Measurements from ENCODE around the gene SOD1. TPM values are rescaled to one million over a fixed set of nuclear protein-coding genes. Genes with fewer than 3 reads are reported as not detected.
"Not testable (repeated sequence)": the region's sequence is repeated elsewhere in the genome, so short reads cannot be mapped to it uniquely, and the experiment has no call there.

Gene SOD1
- total and polyA plus RNA-seq, 4 experiments from 2014 or later = 178 to 756 (median 397) TPM

GRCh38 chr21:31636874-31637273 lies 22.6 kb upstream of the SOD1 start:
- Histone ChIP-seq H3K27ac (ENCODE audit: low read depth, low read length) (no peak overlapping the region), H3K9me3 (ENCODE audit: control insufficient read depth in 1 of 2, low read length in 2 of 2) (no peaks in the 10 kb centered on the region), H3K36me3 (ENCODE audit: insufficient read depth, low read length) (no peaks in the 10 kb centered on the region), H3K4me3 (ENCODE audit: low read length in 2 of 2) (no peak overlapping the region), H3K4me1 (ENCODE audit: insufficient read depth, low read length) (no peaks in the 10 kb centered on the region), H3K27me3 (ENCODE audit: insufficient read depth, low read length) (no peaks in the 10 kb centered on the region)
- H3K27ac Mint-ChIP-seq = no peak overlapping the region
- peaks cover 0 to 9% of the 10 kb centered on the region in 2 donors for H3K36me3 Mint-ChIP-seq
- no peak for DNase-seq
- CTCF ChIA-PET (ENCODE audit: partially characterized antibody) = no interaction called here
- H3K4me3 Mint-ChIP-seq = no peak overlapping the region
- POLR2A ChIA-PET (ENCODE audit: partially characterized antibody) = no interaction called here
- no peaks in the 10 kb centered on the region for H3K4me1 Mint-ChIP-seq
- peaks cover 2% of the 10 kb centered on the region in 2 donors for H3K27me3 Mint-ChIP-seq
- intact Hi-C loops (cut with micrococcal nuclease) = no loop called here
- peaks cover 0 to 16% (median 9%) of the 10 kb centered on the region in 8 donors for H3K9me3 Mint-ChIP-seq

DNA sequence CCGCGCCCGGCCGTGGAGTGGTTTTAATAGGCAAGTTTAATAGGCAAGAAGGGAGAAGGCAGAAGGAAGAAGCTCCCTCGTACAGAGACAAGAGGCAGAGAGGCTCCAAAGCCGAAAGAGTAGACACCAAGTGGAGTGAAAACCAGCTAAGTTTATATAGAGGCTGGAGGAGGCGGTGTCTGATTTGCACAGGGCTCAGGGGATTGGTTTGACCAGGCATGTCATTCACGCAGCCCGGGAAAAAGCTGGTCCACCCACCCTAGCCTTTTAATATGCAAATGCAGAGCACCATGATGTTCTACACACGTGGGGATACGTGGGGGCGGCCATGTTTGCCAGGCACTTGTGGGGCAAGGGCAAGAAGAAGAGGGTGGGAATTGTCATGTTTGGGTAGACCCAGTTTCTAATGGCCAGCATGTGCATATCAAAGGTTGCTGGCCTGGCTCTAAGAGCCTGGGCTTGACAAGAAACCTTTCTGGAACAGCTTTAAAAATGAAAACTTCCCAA lies 18.0 kb upstream of the SOD1 start:
- intact Hi-C loops (cut with micrococcal nuclease) = no loop called here
- ChIA-PET CTCF (ENCODE audit: partially characterized antibody) (interaction anchor here (0.7 kb wide), 1 partner anchor 31 kb away, joined by 3 read pairs; no protein-coding TSS in a partner anchor), POLR2A (ENCODE audit: partially characterized antibody) (no interaction called here)

DNA sequence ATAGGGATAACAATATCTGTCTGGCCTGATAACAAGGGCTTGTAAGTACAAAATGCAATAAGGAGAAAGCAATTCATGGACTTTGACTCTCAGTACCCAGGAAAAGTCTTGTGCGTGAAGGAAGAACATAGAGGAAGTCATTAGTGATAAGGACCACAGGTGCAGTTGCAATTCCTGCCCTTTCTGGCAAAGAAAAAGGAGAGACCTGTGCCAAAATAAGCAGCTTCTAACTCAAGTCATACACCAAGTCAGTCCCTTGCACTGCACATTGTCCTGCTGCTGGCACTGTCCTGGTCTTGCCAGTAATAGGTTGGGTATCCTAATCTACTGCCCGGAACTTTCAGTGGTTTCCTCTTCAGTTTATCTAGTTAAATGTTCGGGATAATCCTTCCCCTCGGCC lies 14.8 kb upstream of the SOD1 start:
- Histone ChIP-seq H3K36me3 (ENCODE audit: insufficient read depth, low read length) (no peaks in the 10 kb centered on the region), H3K27ac (ENCODE audit: low read depth, low read length) (no peak overlapping the region), H3K27me3 (ENCODE audit: insufficient read depth, low read length) (no peaks in the 10 kb centered on the region), H3K9me3 (ENCODE audit: control insufficient read depth in 1 of 2, low read length in 2 of 2) (no peaks in the 10 kb centered on the region), H3K4me1 (ENCODE audit: insufficient read depth, low read length) (no peaks in the 10 kb centered on the region), H3K4me3 (ENCODE audit: low read length in 2 of 2) (no peak overlapping the region)
- intact Hi-C loops (cut with micrococcal nuclease) = no loop called here
- peaks cover 0 to 2% of the 10 kb centered on the region in 2 donors for H3K36me3 Mint-ChIP-seq
- peaks cover 2 to 7% of the 10 kb centered on the region in 2 donors for H3K27me3 Mint-ChIP-seq
- ChIA-PET CTCF (ENCODE audit: partially characterized antibody) (interaction anchor here (1.4 kb wide), 1 partner anchor 44 kb away, joined by 3 read pairs; no protein-coding TSS in a partner anchor), POLR2A (ENCODE audit: partially characterized antibody) (no interaction called here)
- no peaks in the 10 kb centered on the region for H3K4me1 Mint-ChIP-seq
- peaks cover 0 to 2% (median 0%) of the 10 kb centered on the region in 8 donors for H3K9me3 Mint-ChIP-seq
- no peak for DNase-seq
- peak overlapping the region in 1 of 7 donors; percentile 74 for H3K27ac Mint-ChIP-seq
- no peak overlapping the region for H3K4me3 Mint-ChIP-seq

More for the DNA sequence above, 18.0 kb upstream of the SOD1 start:
- Histone ChIP-seq H3K36me3 (ENCODE audit: insufficient read depth, low read length) (no peaks in the 10 kb centered on the region), H3K27me3 (ENCODE audit: insufficient read depth, low read length) (no peaks in the 10 kb centered on the region), H3K9me3 (ENCODE audit: control insufficient read depth in 1 of 2, low read length in 2 of 2) (no peaks in the 10 kb centered on the region), H3K4me1 (ENCODE audit: insufficient read depth, low read length) (no peaks in the 10 kb centered on the region), H3K4me3 (ENCODE audit: low read length in 2 of 2) (no peak overlapping the region), H3K27ac (ENCODE audit: low read depth, low read length) (no peak overlapping the region)
- Mint-ChIP-seq H3K36me3 (peaks cover 0 to 9% of the 10 kb centered on the region in 2 donors), H3K4me1 (no peaks in the 10 kb centered on the region), H3K4me3 (no peak overlapping the region), H3K9me3 (peaks cover 0 to 16% (median 9%) of the 10 kb centered on the region in 8 donors), H3K27me3 (peaks cover 2 to 4% of the 10 kb centered on the region in 2 donors), H3K27ac (no peak overlapping the region)
- no peak for DNase-seq

- Mint-ChIP-seq H3K27ac (no peak overlapping the region), H3K4me1 (no peaks in the 10 kb centered on the region), H3K36me3 (no peaks in the 10 kb centered on the region), H3K4me3 (no peak overlapping the region), H3K27me3 (peaks cover 0 to 5% of the 10 kb centered on the region in 2 donors), H3K9me3 (peaks cover 0 to 4% (median 0%) of the 10 kb centered on the region in 8 donors)
- H3K4me1 ChIP-seq (ENCODE audit: insufficient read depth, low read length) = no peaks in the 10 kb centered on the region
- no peak overlapping the region for H3K27ac ChIP-seq (ENCODE audit: low read depth, low read length)
- no peaks in the 10 kb centered on the region for H3K36me3 ChIP-seq (ENCODE audit: insufficient read depth, low read length)
- POLR2A ChIA-PET (ENCODE audit: partially characterized antibody) = no interaction called here
- intact Hi-C loops (cut with micrococcal nuclease) = no loop called here
- no peak for DNase-seq
- CTCF ChIA-PET (ENCODE audit: partially characterized antibody) = no interaction called here
- no peaks in the 10 kb centered on the region for H3K27me3 ChIP-seq (ENCODE audit: insufficient read depth, low read length)
- no peaks in the 10 kb centered on the region for H3K9me3 ChIP-seq (ENCODE audit: control insufficient read depth in 1 of 2, low read length in 2 of 2)
- H3K4me3 ChIP-seq (ENCODE audit: low read length in 2 of 2) = no peak overlapping the region
Measured at GRCh38 chr21:31647650-31648049, 11.8 kb upstream of the SOD1 start.

- no peak overlapping the region for H3K4me3 ChIP-seq (ENCODE audit: low read length in 2 of 2)
- intact Hi-C loops (cut with micrococcal nuclease) = no loop called here
- Mint-ChIP-seq H3K27ac (no peak overlapping the region), H3K36me3 (no peaks in the 10 kb centered on the region), H3K4me1 (peaks cover 7 to 13% (median 11%) of the 10 kb centered on the region in 4 donors), H3K9me3 (peaks cover 0 to 4% (median 0%) of the 10 kb centered on the region in 8 donors), H3K4me3 (no peak overlapping the region), H3K27me3 (peaks cover 0 to 4% of the 10 kb centered on the region in 2 donors)
- H3K36me3 ChIP-seq (ENCODE audit: insufficient read depth, low read length) = no peaks in the 10 kb centered on the region
- ChIA-PET CTCF (ENCODE audit: partially characterized antibody) (no interaction called here), POLR2A (ENCODE audit: partially characterized antibody) (no interaction called here)
- H3K9me3 ChIP-seq (ENCODE audit: control insufficient read depth in 1 of 2, low read length in 2 of 2) = no peaks in the 10 kb centered on the region
- no peak overlapping the region for H3K27ac ChIP-seq (ENCODE audit: low read depth, low read length)
- DNase-seq = no peak
- peaks cover 6% of the 10 kb centered on the region for H3K4me1 ChIP-seq (ENCODE audit: insufficient read depth, low read length)
- no peaks in the 10 kb centered on the region for H3K27me3 ChIP-seq (ENCODE audit: insufficient read depth, low read length)
Measured at GRCh38 chr21:31650930-31651329, 8.6 kb upstream of the SOD1 start.

DNA sequence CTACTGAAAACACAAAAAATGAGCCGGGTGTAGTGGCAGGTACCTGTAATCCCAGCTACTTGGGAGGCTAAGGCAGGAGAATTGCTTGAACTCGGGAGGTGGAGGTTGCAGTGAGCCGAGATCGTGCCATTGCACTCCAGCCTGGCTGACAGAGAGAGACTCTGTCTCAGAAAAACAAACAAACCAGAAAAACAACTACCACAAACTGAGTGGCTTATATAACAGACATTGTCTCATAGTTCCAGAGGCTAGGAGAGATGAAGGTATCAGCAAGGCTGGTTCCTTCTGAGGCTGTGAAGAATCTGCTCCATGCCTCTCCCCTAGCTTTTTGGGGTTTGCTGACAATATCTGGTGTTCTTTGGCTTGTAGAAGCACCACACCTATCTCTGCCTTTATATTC lies 8.0 kb upstream of the SOD1 start:
- POLR2A ChIA-PET (ENCODE audit: partially characterized antibody); H3K4me3 ChIP-seq (ENCODE audit: low read length in 2 of 2); H3K27me3 Mint-ChIP-seq; H3K9me3 ChIP-seq (ENCODE audit: control insufficient read depth in 1 of 2, low read length in 2 of 2); DNase-seq; H3K36me3 ChIP-seq (ENCODE audit: insufficient read depth, low read length); H3K27ac ChIP-seq (ENCODE audit: low read depth, low read length); H3K36me3 Mint-ChIP-seq; H3K27me3 ChIP-seq (ENCODE audit: insufficient read depth, low read length); intact Hi-C loops (cut with micrococcal nuclease); CTCF ChIA-PET (ENCODE audit: partially characterized antibody); H3K4me3 Mint-ChIP-seq; H3K9me3 Mint-ChIP-seq; H3K27ac Mint-ChIP-seq: not testable (repeated sequence)
- H3K4me1 ChIP-seq (ENCODE audit: insufficient read depth, low read length) = peaks cover 12% of the 10 kb centered on the region
- H3K4me1 Mint-ChIP-seq = peaks cover 10 to 17% (median 15%) of the 10 kb centered on the region in 4 donors

DNA sequence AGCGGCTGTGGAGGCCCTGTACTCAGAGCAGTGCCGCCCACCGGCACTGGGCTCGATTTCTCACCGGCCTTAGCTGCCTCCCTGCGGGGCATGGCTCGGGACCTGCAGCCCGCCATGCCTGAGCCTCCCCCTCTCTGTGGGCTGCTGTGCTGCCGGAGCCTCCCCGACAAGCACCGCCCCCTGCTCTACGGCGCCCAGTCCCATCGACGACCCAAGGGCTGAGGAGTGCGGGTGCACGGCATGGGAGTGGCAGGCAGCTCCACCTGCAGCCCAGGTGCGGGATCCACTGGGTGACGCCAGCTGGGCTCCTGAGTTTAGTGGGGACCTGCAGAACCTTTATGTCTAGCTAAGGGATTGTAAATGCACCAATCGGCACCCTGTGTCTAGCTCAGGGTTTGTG lies 5.2 kb upstream of the SOD1 start:
- Histone ChIP-seq H3K27me3 (ENCODE audit: insufficient read depth, low read length) (no peaks in the 10 kb centered on the region), H3K4me1 (ENCODE audit: insufficient read depth, low read length) (peaks cover 23% of the 10 kb centered on the region), H3K36me3 (ENCODE audit: insufficient read depth, low read length) (no peaks in the 10 kb centered on the region), H3K27ac (ENCODE audit: low read depth, low read length) (no peak overlapping the region), H3K4me3 (ENCODE audit: low read length in 2 of 2) (no peak overlapping the region), H3K9me3 (ENCODE audit: control insufficient read depth in 1 of 2, low read length in 2 of 2) (no peaks in the 10 kb centered on the region)
- no peak for DNase-seq
- Mint-ChIP-seq H3K36me3 (peaks cover 0 to 1% of the 10 kb centered on the region in 2 donors), H3K27me3 (no peaks in the 10 kb centered on the region), H3K4me3 (peak overlapping the region in 2 of 8 donors; percentile 82 to 87), H3K27ac (peak overlapping the region in 1 of 7 donors; percentile 81), H3K9me3 (peaks cover 0 to 4% (median 0%) of the 10 kb centered on the region in 8 donors), H3K4me1 (peaks cover 18 to 29% (median 22%) of the 10 kb centered on the region in 4 donors)
- POLR2A ChIA-PET (ENCODE audit: partially characterized antibody) = no interaction called here
- intact Hi-C loops (cut with micrococcal nuclease) = no loop called here
- CTCF ChIA-PET (ENCODE audit: partially characterized antibody) = no interaction called here
